SK-N-DZ (cell line): Measurements from ENCODE around the gene MACROD2.

Experiments
- DNase-seq: peaks from one replicate; pipeline ENCODE4 v3.0.0-alpha.2; 2015; ENCODE audit warnings: low spot score

Gene MACROD2

GRCh38 chr20:16049529-16050093 lies 2054.3 kb downstream of the MACROD2 start:
- DNase-seq, result peak; percentile 46

GRCh38 chr20:16050366-16050765 lies 2055.1 kb downstream of the MACROD2 start:
- DNase-seq, result no peak

GRCh38 chr20:16051968-16052367 lies 2056.7 kb downstream of the MACROD2 start:
- DNase-seq, result no peak

- no peak for DNase-seq
Measured at GRCh38 chr20:16052456-16052855, 2057.1 kb downstream of the MACROD2 start.

GRCh38 chr20:16054985-16055384 lies 2059.7 kb downstream of the MACROD2 start:
- DNase-seq, result no peak

GRCh38 chr20:16057651-16058050 lies 2062.3 kb downstream of the MACROD2 start:
- no peak for DNase-seq

- no peak for DNase-seq
Measured at GRCh38 chr20:16058268-16058667, 2063.0 kb downstream of the MACROD2 start.

GRCh38 chr20:16059841-16060240 lies 2064.5 kb downstream of the MACROD2 start:
- no peak for DNase-seq

GRCh38 chr20:16061351-16061750 lies 2066.0 kb downstream of the MACROD2 start:
- DNase-seq, result no peak

- no peak for DNase-seq
Measured at GRCh38 chr20:16062661-16063581, 2067.6 kb downstream of the MACROD2 start.

- no peak for DNase-seq
Measured at GRCh38 chr20:16063881-16064280, 2068.6 kb downstream of the MACROD2 start.

- DNase-seq, result peak; percentile 27
Measured at GRCh38 chr20:16064989-16065707, 2069.8 kb downstream of the MACROD2 start.

- DNase-seq, result no peak
Measured at GRCh38 chr20:16066571-16066970, 2071.3 kb downstream of the MACROD2 start.

- no peak for DNase-seq
Measured at GRCh38 chr20:16069389-16070010, 2074.2 kb downstream of the MACROD2 start.

- DNase-seq, result no peak
Measured at GRCh38 chr20:16072220-16072619, 2076.9 kb downstream of the MACROD2 start.

GRCh38 chr20:16078172-16078898 lies 2083.0 kb downstream of the MACROD2 start:
- DNase-seq, result no peak

GRCh38 chr20:16081421-16081820 lies 2086.1 kb downstream of the MACROD2 start:
- no peak for DNase-seq

GRCh38 chr20:16082051-16082550 lies 2086.8 kb downstream of the MACROD2 start:
- no peak for DNase-seq

- no peak for DNase-seq
Measured at GRCh38 chr20:16083639-16084280, 2088.4 kb downstream of the MACROD2 start.

GRCh38 chr20:16095226-16095625 lies 2099.9 kb downstream of the MACROD2 start:
- DNase-seq, result no peak
